GM13977 (cell line): ENCODE data around the gene OR5AN1.
A peak's percentile ranks its signal among the peaks of the same experiment; 100 is the strongest.
"Not testable (repeated sequence)": the region's sequence is repeated elsewhere in the genome, so short reads cannot be mapped to it uniquely, and the experiment has no call there.

Source experiments
- DNase-seq: peaks from one replicate; pipeline ENCODE4 v3.0.0; 2012; ENCODE audit warnings: low spot score
- in situ Hi-C: fragments of 300-500 bp; cut with MboI; formaldehyde crosslinking; loops from one replicate; pipeline ENCODE4 v1.12.0; 2022; ENCODE audit warnings: low sequenced_read_pairs, low pct_unique_long_range_greater_than_20kb, mixed read lengths, inconsistent platforms; ENCODE audit not compliant: unreplicated experiment
- TF ChIP-seq, protein P1 (sequence below): IDR thresholded peaks from 2 replicates; pipeline ENCODE4 v1.5.1; 2012; ENCODE audit warnings: mild to moderate bottlenecking, control low read depth; ENCODE audit not compliant: insufficient read depth; ENCODE audit errors: extremely low read depth, missing control alignments

Gene OR5AN1

DNA sequence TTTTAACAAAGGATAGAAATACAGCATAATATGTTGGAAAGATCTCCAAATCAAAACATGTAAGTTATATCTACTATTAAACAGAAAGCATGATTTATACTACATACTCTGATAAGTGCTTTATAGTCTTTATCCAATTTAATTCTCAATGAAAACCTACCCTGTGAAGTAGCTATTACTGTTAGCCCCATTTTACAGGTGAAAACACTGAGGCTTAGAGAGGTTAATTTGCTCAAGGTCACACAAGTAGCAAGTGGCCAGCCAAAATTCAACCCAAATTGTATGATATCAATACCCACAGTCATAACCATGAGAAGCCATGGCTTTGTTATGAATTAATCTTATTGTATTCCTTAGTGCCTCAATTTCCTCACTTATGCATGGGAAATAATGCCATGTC, 675 bp upstream of the OR5AN1 start:
- no peak for DNase-seq
- in situ Hi-C loops, result no loop called here
- TF ChIP-seq, protein P1, sequence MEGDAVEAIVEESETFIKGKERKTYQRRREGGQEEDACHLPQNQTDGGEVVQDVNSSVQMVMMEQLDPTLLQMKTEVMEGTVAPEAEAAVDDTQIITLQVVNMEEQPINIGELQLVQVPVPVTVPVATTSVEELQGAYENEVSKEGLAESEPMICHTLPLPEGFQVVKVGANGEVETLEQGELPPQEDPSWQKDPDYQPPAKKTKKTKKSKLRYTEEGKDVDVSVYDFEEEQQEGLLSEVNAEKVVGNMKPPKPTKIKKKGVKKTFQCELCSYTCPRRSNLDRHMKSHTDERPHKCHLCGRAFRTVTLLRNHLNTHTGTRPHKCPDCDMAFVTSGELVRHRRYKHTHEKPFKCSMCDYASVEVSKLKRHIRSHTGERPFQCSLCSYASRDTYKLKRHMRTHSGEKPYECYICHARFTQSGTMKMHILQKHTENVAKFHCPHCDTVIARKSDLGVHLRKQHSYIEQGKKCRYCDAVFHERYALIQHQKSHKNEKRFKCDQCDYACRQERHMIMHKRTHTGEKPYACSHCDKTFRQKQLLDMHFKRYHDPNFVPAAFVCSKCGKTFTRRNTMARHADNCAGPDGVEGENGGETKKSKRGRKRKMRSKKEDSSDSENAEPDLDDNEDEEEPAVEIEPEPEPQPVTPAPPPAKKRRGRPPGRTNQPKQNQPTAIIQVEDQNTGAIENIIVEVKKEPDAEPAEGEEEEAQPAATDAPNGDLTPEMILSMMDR, result no peak

DNA sequence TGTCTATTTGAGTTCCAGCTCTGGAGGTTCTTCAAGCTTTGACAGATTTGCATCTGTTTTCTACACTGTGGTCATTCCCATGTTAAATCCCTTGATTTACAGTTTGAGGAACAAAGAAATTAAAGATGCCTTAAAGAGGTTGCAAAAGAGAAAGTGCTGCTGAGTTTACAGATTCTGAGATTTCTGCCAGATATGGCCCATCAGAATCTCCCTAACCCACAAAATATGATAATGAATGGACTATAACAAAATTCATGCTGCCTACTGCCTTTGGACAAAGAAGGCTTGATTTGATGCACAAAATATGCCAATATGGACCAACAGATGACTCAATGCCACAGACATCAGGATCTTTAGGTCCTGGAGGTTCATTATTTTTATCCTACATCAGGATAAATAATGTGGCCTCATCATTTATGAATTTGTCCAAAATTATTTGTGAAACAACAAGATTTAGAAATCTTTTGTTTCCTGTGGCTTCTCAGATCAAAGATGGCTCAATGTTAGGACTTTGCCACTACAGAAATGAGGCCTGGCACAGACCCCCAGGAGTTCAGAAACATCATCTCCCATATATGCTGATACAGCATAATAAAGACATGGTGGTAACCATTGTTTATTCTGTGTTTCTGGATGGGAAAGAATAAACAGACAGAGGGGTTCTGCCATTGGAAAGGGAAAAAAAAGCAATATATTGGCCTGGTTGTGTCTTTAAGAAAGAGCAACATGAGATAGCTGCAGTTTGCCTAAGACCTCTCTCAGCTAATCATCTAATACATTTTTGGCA, 6.7 kb downstream of the OR5AN1 start:
- in situ Hi-C loops, result no loop called here
- DNase-seq, result no peak
- TF ChIP-seq, protein P1, result no peak

DNA sequence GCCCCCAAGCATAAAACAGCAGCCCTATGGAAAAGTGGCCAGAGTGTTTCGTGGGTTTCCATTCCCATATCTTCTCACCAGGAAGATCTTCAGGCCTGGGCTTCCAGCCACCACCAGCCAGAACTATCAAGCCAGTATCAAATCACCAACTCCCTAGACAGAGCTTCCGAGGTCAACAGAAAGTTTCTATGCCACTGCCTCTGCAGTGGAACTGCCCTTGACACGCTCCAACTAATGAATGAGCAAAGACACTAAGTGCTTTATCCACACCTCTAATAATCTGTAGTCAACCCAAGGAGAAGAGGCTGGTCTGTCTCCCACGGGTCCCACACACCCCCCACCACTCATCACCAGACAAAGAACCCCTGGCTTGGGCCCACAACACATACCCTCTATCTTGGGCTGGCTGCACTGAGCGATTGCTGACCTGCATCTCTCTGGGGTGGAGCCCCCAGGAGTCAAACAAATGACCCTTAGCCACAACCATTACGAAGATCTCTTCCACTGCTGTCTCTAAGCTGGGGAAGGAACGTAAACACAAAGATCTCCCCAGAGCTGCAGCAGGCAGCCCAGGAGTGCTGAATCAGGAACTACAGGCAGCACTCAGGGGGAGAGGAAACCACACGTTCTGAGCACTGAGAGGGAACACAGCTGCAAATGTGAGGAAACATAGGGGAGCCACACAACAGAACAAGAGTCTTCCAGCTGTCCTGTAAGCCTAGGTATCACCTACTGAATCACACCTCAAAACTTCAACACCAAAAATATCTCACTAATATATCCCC, 9.7 kb downstream of the OR5AN1 start:
- in situ Hi-C loops, result no loop called here
- TF ChIP-seq, protein P1, result no peak
- DNase-seq, result no peak

DNA sequence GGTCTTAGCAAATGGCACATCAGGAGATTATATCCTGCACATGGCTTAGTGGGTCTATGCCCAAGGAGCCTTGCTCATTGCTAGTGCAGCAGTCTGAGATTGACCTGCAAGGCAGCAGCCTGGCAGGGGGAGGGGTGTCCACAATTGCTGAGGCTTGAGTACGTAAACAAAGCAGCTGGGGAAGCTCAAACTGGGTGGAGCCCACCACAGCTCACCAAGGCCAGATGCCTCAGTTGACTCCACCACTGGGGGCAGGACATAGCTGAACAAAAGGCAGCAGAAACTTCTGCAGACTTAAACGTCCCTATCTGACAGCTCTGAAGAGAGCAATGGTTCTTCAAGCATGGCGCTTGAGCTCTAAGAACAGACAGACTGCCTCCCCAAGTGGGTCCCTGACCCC, 13.6 kb downstream of the OR5AN1 start:
- in situ Hi-C loops, DNase-seq: not testable (repeated sequence)

DNA sequence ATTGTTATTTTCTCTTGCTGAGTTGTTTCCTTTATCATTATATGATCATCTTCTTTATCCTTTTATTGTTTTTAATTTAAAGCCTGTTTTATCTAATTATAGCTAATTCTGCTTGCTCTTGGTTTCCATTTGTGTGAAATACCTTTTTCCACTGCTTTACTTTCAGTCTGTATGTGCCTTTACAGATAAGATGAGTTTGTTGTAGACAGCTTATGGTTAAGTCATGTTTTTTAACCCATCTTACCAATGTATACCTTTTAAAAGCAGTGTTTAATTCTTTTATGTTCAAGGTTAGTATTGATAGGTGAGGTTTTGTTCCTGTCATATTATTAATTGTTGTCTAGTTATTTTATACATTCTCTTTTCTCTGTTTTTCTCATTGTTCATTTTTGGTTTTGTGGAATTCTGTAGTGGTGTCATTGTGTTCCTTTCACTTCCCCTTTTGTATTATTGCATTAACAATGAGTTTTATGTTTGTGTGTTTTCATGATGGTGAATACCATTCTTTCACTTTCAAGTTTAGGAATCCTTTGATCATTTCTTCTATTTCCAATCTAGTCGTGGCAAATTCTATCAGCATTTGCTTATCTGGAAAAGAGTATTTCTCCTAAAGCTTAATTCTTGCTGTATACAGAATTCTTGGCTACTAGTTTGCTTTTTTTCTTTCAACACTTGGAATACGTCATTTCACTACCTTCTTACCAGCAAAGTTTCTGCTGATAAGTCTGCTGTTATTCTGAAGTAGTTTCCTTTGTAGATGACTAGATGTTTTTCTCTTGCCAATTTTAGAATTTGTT, 21.8 kb downstream of the OR5AN1 start:
- TF ChIP-seq, protein P1, result no peak

DNA sequence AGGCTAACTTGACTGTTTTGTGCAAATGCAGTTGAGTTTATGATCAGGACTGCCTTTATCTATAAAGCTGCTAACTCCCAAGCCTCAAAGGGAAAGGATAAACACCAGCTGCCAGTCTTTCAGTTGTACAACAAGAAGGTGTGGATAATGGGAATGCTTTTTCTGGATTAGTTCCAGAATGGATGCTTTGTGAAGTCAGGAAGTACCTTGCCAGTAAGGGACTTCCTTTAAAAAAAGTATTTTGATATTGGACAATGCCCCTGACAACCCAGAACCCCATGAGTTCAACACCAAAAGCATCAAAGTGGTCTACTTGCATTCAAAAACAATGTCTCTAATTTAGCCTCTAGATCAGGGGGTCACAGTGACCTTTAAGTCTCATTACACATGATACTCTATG, 35.5 kb downstream of the OR5AN1 start:
- in situ Hi-C loops, result no loop called here

More for the DNA sequence above, 21.8 kb downstream of the OR5AN1 start:
- peak; percentile 14 for DNase-seq
- in situ Hi-C loops, result no loop called here

More for the DNA sequence above, 35.5 kb downstream of the OR5AN1 start:
- DNase-seq, result no peak
- TF ChIP-seq, protein P1, result no peak
